Activated CD8-positive, alpha-beta memory T cell treated with anti-CD3 and anti-CD28 coated beads, Interleukin-2, amount 50 U/mL, for 1 hour (primary cell): ENCODE measurements around the gene SDF2L1.
A peak's percentile ranks its signal among the peaks of the same experiment; 100 is the strongest.
"Not testable (repeated sequence)": the region's sequence is repeated elsewhere in the genome, so short reads cannot be mapped to it uniquely, and the experiment has no call there.

Experiments used
- DNase-seq: peaks from one replicate; pipeline ENCODE4 v3.0.0-alpha.2; 2020; ENCODE audit errors: extremely low read depth

SDF2L1 gene, protein sequence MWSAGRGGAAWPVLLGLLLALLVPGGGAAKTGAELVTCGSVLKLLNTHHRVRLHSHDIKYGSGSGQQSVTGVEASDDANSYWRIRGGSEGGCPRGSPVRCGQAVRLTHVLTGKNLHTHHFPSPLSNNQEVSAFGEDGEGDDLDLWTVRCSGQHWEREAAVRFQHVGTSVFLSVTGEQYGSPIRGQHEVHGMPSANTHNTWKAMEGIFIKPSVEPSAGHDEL

DNA sequence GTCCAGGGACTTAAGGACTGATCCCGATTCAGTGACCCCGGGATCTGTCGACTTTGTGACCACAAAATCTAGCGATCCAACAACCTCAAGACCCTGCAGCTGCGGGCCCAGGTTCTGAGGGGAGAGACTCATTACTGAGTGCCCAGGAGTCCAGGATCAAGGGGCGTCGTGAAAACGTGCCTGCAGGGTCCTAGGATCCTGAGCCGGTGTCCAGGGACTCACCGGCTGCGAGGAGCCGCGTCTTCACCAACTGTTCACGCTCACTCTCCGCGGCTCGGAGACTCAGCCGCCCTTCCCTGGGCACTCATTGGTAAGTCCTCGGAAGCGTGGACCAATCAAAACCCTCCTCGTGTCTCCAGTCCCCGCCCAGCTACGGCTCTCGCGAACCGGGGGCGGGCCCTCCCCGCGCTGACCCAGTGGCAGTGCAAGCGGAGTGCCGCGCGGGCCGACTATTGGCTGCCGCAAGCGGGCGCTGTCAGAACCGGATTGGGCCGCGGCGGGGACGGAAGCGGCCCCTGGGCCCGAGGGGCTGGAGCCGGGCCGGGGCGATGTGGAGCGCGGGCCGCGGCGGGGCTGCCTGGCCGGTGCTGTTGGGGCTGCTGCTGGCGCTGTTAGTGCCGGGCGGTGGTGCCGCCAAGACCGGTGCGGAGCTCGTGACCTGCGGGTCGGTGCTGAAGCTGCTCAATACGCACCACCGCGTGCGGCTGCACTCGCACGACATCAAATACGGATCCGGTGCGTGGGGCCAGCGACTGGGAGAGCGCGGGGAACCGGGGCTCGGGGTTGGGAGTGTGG, at the start of gene SDF2L1:
TSS of gene SDF2L1 (plus strand) at position 514 of the 795 bp plus-strand sequence. CDS start at position 549, 35 bp downstream.
- DNase-seq: peak; percentile 90

DNA sequence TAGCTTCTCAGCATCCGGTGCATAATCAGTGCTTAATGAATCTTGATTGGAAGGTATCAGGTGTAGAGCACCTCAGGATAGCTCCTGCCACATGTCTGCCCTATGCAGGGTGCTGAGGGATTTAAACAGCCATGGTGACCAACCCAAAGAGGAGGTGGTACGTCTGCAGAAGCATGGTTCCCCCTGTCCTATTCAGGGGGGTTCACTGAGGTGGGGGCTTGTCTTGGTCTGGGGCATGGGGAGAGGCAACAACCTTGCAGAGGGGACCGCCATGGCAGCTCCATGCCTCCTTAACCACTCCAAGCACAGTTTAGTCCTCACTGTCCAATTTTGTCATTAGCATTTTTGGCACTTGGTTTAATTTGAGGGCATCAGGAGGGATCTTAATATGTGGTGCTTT, 49.7 kb upstream of the SDF2L1 start:
- no peak for DNase-seq

DNA sequence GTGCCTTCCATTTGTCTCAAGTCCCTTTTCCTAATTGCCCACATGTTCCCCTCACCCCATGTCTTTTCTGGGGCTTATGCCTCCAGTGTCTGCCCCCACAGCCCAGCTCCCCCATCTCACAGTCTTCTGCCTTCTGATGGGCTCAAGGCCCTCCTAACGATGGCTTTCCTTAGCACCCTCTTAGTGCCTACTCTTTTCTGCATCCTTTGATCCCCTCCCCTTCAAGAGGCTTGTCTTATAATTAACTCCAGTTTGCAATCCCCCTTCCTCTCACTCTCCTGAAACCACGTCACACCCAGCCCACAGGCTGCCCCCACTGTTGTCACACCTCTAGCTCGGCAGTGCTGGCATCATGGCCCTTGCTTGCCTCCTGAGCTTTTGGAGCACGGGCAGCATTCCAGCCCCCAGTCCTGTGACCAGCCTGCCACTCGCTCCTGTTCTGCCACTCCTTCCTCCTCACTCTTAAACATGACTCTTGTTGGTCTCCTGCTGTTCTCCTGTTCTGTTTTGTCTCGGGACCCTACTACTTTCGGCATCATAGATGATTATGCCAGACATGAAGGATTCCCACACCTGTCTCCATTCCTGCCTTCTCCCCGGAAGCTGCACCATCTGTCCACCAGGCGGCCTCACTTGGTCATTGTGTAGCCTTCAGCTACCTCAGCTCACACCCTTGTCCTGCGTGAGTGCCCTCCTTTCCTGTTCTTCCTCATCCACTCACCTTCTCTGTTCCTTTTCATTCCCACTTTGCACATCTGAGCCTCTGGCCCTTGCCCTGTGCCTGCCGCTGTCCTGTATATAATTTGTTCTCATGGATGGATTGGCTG, 48.5 kb upstream of the SDF2L1 start:
- DNase-seq: no peak

DNA sequence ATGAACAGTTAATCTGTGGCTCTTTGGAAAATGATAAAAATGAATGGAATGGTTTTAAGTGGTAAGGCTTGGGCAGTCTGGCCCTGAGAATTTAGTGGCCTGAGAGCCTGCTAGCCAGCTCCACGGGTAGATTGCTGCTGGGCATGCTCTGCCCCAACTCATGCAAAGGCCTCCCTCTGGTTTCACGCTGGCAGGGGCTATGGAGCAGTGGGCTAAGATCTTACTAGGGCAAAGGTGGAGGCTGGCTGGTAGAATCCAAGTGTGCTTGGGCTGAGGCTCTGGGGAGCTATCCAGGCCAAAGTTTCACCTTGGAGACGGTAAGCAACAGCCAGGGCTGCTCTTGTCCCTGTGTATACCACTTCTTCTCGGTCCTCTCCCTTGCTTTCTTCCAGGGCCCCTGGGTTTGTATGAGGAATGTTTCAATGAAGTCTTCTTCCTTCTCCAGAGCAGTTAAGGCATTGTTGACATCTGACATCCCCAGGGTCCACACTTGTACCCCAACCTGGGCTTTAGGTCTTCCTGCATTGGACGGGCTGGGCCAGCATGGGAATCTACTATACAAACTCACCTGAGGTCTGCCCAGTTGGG, 47.1 kb upstream of the SDF2L1 start:
- no peak for DNase-seq

DNA sequence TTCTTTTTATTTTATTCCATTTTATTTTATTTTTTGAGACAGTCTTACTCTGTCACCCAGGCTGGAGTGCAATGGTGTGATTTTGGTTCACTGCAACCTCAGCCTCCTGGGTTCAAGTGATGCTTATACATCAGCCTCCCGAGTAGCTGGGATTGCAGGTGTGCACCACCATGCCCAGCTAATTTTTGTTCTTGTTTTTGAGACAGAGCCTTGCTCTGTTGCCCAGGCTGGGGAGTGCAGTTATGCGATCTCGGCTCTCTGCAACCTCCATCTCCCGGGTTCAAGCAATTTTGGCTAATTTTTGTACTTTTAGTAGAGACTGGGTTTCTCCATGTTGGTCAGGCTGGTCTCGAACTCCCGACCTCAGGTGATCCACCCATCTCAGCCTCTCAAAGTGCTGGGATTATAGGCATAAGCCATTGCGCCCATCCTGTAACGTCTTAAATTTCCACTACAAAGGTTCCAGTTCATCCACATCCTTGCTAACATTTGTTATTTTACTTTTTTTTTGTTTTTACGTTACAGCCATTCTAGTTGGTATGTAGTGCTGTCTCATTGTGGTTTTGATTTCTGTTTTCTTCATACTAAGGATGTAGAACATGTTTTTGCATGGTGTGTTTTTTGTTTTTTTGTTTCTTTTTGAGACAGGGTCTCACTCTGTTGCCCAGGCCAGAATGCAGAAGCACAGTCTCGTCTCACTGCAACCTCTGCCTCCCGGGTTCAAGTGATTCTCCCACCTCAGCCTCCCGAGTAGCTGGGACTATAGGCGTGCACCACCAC, 45.6 kb upstream of the SDF2L1 start:
- not testable (repeated sequence) for DNase-seq

DNA sequence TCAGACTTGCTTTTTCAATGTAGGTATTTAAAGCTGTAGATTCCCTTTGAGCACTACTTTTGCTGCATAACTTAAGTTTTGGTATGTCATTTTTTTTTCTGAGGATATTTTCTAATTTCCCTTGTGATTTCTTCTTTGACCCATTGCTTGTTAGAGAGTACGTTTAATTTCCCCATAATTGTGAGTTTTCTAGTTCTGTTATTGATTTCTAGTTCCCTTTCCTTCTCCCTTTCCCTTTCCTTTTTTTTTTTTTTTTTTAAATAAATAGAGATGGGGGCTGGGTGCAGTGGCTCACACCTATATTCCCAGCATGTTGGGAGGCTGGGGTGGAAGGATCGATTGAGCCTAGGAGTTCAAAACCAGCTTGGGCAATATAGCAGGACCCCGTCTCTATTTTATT, 43.8 kb upstream of the SDF2L1 start:
- no peak for DNase-seq

DNA sequence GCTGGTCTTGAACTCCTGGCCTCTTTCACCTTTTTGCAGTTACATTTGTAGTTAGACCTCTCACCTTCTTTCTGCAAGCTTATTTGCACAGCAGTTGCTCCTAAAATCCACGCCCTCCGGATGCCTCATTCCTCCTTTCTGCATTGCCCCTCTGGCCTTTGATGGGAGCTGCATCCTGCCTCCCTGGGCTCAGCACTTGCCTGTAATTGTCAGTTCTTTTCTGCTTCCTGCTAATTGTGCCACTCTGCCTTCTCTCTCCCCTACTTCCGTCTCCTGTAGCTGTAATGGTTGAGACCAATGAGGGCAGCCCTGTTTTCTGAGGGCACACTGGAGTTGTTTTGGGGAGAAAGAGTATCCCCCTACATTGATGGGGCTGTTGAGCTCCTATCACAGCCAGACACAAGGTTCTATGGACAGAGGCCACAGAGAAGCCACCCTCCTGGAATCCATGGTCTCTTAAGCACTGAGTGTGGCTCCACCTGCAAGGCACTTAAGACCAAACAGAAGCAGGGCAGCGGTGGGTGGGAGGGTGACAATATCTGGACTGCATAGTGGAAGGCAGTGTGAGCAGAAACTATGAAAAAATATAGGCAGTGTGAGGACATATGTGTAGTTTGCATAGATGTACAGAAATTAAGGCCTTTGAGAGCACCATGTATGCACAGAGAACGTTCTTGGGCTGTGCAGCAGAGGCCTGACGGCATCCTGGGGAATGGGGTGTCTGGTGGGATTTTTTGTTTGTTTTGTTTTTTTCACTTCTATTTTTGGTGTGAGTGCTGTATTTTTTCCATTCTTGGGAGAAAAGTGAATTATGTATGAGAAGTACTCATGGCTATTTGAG, 42.8 kb upstream of the SDF2L1 start:
- DNase-seq: no peak

DNA sequence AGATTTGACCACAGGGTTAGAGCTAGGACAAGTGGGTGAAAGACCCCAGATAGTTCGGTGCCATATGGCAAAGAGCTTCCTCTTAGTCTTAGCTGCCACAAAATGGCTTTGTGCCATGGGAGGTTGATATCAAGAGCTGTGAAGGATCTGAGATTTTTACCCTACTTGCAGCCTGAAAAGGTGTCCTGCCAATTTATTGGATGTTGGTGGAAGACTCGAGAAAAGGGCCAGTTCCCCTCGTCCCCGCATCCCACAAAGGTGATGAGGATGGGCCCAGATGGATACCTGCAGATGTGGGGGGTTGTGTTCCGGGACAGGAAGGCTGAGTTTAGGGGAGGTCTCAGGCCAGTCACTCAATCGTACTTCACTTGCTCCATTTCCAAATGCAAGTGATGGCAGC, 39.5 kb upstream of the SDF2L1 start:
- no peak for DNase-seq

DNA sequence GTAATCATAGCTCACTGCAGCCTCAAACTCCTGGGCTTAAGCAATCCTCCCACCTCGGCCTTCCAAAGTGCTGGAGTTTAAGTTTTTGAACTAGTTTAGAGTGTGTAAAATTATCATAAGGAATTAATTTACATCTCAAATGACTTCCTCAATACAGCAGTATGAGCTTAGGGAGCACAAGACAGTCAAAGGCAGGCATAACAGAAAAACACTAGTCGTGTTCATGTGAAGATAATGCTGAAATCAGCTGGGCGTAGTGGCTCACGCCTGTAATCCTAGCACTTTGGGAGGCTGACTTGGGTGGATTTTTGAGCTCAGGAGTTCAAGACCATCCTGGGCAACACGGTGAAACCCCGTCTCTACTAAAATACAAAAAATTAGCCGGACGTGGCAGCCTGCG, 38.1 kb upstream of the SDF2L1 start:
- DNase-seq: no peak

DNA sequence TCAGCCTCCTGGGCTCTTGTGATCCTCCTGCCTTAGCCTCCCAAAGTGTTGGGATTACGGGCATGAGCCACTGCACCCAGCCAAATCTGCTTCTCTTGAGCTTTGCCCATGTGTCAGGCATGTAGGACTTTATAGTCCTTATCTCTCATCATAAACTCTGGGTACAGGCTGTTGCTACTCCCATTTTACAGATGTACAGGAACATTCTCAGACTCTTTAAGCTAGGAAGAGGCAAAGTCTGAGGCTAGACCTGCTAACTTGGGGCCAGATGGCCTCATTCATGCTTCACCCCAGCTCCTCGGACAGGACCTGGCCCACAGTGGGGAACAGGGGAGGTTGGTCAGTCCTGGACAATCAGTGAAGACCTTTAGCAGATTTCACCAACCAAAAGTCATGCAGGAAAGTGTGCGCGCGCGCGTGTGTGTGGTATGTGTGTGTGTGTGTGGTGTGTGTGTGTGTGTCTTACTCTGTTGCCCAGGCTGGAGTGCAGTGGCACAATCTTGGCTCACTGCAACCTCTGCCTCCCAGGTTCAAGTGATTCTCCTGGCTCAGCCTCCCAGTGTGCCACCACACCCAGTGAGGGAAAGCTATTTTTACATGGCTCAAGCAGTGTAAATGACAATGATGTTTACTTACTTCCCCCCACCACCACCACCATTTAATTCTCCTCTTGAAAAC, 36.1 kb upstream of the SDF2L1 start:
- no peak for DNase-seq

DNA sequence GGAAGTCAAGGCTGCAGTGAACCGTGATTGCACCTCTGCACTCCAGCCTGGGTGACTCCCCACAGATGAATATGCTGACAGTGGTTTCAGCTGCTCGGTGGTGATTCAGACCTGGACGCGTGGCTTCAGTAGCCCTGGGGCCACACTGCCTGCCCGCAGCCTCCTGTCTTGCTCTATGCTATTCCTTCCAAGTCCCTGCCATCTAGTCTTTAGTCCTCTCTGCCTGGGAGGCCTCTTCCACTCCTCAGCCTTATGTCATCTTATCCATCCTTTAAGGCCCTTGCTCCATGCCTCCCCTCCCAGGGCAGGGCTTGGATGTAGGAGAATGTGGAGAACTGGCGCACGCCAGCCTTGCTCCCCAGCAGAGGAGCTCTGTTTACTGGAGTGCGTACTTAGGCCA, 35.3 kb upstream of the SDF2L1 start:
- no peak for DNase-seq

DNA sequence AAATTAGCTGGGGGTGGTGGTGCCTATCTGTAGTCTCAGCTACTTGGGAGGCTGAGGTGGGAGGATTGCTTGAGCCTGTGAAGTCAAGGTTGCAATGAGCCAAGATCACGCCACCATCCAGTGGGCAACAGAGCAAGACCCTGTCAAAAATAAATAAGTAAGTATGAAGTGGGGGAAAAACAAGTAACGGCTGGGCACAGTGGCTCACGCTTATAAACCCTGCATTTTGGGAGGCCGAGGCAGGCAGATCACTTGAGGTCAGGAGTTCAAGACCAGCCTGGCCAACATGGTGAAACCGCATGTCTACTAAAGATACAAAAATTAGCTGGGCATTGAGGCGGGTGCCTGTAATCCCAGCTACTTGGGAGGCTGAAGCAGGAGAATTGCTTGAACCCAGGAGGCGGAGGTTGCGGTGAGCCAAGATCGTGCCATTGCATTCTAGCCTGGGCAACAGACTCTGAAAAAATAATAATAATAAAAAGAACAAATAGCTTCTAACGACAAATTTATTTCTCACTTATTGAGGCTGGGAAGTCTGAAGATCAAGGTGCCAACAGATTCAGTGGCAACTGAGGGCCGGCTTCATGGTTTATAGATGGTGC, 32.4 kb upstream of the SDF2L1 start:
- DNase-seq: not testable (repeated sequence)

DNA sequence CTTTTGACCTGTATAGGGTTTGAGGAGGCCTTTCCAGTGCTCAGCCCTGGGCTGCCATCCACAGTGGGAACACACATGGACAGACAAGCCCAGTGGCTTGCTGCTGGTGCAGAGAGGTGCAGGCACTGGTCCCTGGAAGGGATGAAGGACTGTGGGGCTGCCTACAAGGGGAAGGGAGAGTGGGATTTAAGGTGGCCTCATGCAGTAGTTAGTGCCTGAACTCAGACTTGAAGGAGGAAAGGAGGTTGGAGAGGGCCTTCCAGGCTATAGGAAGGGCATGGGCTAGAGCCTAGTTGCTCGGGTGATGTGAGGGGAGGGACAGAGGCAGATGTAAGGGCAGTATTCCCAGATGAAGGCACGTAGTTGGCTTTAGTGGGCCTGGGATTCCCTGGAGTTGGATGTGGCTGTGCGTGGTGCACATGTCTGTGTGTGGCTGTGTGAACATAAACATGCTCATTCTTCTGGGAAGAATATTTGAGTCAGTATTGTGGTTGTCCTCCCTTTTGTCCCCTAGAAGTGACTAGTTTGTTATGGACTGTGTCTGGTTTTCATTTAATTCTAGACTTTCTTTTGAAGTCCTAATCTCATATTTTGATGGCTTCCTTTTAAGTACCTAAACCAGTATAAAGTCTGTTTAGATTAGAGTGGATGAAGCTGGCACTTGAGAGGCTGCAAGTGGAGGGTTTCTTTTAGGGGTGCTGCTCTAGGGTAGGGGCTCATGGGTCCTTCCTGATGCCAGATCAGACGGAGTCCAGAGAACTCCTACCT, 30.7 kb upstream of the SDF2L1 start:
- DNase-seq: no peak

DNA sequence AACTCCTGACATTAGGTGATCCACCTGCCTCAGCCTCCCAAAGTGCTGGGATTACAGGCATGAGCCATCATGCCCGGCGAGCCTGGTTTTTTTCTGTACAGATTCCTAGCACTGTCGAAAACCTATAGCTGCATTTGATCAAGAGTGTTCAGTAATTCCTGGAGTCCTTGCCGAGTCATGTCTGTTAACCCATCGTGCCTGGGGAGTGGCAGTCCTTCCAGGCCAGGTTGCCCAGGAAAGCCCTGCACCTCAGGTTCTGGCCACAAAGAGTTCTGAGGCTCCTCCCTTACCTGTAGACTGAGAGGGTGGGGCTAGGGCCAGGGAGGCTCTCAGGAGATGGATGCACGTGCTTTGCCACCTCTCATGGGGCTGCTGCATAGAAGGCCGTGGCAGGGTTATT, 29.2 kb upstream of the SDF2L1 start:
- DNase-seq: no peak

DNA sequence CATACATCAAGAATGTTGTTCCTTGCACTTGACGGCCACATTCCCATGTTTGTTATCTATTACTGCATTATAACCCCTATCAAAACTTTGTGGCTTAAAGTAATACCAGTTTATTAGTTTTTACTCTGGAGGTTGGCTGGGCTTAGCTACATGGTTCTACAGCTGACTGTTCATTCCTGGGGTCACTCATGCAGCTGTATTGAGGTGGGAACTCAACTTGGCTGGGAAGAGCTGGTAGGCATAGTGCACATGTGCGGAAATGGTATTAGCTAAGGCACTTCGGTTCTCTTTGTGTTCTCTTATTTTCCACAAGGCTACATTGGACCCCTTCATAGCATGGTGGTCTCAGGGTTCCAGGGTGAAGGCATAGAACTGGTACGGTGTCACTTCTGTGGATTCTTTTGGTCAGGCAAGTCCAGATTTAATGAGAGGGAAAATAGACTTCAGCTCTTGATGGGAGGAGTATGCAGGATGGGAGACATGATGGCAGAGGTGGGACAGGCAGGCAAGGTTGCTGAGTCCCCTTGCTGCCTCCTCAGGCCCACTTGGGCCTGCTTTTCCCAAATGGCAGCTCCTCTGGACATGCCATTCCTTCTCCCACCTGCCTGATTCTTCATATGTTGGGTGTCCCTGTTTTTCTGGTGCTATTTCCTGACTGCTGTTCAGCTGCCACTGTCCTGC, 28.4 kb upstream of the SDF2L1 start:
- DNase-seq: no peak

DNA sequence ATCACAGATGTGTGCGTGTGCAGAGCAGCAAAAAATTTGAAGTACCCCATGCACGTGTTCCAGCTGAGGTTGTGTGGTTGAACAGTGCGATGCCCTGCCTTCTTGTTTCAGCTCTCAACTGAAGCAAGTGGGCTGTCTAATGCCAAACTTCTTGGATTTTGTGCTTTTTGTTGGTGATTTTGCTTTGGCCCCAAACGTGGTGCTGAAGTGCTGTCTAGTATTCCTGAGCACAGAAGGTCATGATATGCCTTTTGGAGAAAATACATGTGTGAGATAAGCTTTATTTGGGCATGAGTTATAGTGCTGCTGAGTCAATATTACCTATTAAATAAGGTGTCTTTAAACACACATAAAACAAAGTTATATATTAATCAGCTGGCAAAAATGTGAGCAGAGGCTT, 26.4 kb upstream of the SDF2L1 start:
- DNase-seq: no peak

DNA sequence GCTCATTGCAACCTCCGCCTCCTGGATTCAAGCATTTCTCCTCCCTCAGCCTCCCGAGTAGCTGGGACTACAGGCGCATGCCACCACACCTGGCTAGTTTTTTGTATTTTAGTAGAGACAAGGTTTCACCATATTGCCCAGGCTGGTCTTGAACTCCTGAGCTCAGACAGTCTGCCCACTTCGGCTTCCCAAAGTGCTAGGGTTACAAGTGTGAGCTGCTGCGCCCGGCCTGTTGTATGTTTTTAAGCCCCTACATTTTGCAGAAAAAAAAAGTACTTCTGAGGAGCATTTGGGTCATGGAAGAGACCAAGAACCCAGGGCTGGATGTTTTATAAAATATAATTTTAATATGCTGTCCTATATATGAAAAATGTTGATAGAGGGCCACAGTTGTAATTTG, 24.8 kb upstream of the SDF2L1 start:
- DNase-seq: not testable (repeated sequence)

DNA sequence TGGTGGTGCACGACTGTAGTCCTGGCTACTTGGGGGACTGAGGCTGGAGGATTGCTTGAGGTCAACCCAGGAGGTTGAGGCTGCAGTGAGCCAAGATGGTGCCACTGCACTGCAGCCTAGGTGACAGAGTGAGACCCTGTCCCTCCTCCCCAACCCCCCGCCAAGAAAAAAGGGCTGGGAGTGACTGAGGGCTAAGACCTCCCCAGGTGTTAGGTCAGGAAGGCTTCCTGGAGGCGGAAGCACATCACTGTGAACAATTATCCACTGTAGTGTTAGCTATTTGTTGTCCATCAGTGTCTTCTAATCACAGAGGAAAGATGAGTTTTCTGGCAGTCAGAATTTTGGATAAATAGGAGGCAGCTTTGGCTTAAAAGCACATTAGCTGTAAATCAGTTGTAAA, 21.1 kb upstream of the SDF2L1 start:
- no peak for DNase-seq
